ENCODE measurements around the gene TMPRSS13.
"Not testable (repeated sequence)": the region's sequence is repeated elsewhere in the genome, so short reads cannot be mapped to it uniquely, and the experiment has no call there.

TMPRSS13 gene

GRCh38 chr11:117950301-117950700, 21.1 kb upstream of the TMPRSS13 start:
- no peak overlapping the region for H3K27ac ChIP-seq
- TF ChIP-seq CTCF (IDR thresholded peaks at IDR 0.05) (no peak), ZFX (IDR thresholded peaks at IDR 0.05; ENCODE audit: borderline replicate concordance) (no peak)

- H3K27ac ChIP-seq = no peak overlapping the region
- TF ChIP-seq ZFX (IDR thresholded peaks at IDR 0.05; ENCODE audit: borderline replicate concordance) (no peak), CTCF (IDR thresholded peaks at IDR 0.05) (no peak)
Measured at GRCh38 chr11:117949062-117949461, 19.9 kb upstream of the TMPRSS13 start.

- H3K27ac ChIP-seq = not testable (repeated sequence)
Measured at GRCh38 chr11:117948466-117948865, 19.3 kb upstream of the TMPRSS13 start.

GRCh38 chr11:117947751-117948150, 18.5 kb upstream of the TMPRSS13 start:
- not testable (repeated sequence) for H3K27ac ChIP-seq

GRCh38 chr11:117946842-117947526, 17.8 kb upstream of the TMPRSS13 start:
- TF ChIP-seq CTCF (IDR thresholded peaks at IDR 0.05) (peak; percentile 90), ZFX (IDR thresholded peaks at IDR 0.05; ENCODE audit: borderline replicate concordance) (no peak)
- H3K27ac ChIP-seq = no peak overlapping the region

GRCh38 chr11:117946156-117946841, 17.1 kb upstream of the TMPRSS13 start:
- TF ChIP-seq ZFX (IDR thresholded peaks at IDR 0.05; ENCODE audit: borderline replicate concordance) (no peak), CTCF (IDR thresholded peaks at IDR 0.05) (no peak)
- H3K27ac ChIP-seq = no peak overlapping the region

- no peak overlapping the region for H3K27ac ChIP-seq
- TF ChIP-seq ZFX (IDR thresholded peaks at IDR 0.05; ENCODE audit: borderline replicate concordance) (no peak), CTCF (IDR thresholded peaks at IDR 0.05) (no peak)
Measured at GRCh38 chr11:117945047-117945810, 16.0 kb upstream of the TMPRSS13 start.

GRCh38 chr11:117944554-117944953, 15.4 kb upstream of the TMPRSS13 start:
- H3K27ac ChIP-seq = no peak overlapping the region
- TF ChIP-seq CTCF (IDR thresholded peaks at IDR 0.05) (no peak), ZFX (IDR thresholded peaks at IDR 0.05; ENCODE audit: borderline replicate concordance) (no peak)

All from 22Rv1 (cell line).